Stimulated activated CD4-positive, alpha-beta T cell treated with anti-CD3 and anti-CD28 coated beads, Interleukin-1b, Interleukin-23, amount 100 ng/mL, for 24 hours (primary cell): ENCODE data around the gene TNFSF8.
A peak's percentile ranks its signal among the peaks of the same experiment; 100 is the strongest.

ENCODE experiments used
- DNase-seq, 4 experiments: peaks; one replicate each; pipeline ENCODE4 v3.0.0-alpha.2; 2020; ENCODE audit warnings: low read depth in 4 of 4, low spot score in 1 of 4

Gene TNFSF8

DNA sequence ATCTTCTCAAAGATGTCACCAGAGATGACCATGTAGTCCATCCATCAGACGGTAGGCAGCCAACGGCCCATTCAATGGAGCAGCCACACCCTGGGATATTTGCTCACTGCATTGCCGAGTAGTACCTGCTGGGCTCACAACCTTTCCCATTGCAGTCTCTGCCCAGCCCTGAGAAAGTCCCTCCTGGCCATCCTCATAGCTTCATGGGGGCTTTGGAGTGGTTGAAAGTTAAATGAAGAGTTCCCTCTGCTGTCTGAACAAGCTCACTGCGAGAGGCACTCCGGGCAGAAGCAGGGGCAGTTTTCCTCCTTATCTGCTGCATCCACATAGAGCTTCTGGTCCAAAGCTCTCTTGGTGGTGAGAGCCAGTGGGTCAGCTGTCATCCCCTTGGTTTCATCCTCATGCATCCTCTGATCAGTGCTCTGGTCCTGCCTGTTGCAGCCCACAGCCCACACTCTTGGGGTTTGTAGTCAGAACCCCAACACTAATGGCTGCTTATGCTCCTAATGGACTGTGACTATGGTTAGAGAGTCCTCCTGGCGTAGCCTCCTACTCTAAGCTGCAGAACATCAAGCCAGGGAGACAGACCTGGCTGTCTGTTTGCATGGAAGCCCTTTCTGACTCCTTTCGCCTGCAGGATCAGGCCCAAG is 23.3 kb downstream of the TNFSF8 start:
- DNase-seq, result no peak

GRCh38 chr9:114905170-114905940 is 25.0 kb downstream of the TNFSF8 start:
- no peak for DNase-seq

GRCh38 chr9:114902786-114903524 is 27.4 kb downstream of the TNFSF8 start:
- no peak for DNase-seq

DNA sequence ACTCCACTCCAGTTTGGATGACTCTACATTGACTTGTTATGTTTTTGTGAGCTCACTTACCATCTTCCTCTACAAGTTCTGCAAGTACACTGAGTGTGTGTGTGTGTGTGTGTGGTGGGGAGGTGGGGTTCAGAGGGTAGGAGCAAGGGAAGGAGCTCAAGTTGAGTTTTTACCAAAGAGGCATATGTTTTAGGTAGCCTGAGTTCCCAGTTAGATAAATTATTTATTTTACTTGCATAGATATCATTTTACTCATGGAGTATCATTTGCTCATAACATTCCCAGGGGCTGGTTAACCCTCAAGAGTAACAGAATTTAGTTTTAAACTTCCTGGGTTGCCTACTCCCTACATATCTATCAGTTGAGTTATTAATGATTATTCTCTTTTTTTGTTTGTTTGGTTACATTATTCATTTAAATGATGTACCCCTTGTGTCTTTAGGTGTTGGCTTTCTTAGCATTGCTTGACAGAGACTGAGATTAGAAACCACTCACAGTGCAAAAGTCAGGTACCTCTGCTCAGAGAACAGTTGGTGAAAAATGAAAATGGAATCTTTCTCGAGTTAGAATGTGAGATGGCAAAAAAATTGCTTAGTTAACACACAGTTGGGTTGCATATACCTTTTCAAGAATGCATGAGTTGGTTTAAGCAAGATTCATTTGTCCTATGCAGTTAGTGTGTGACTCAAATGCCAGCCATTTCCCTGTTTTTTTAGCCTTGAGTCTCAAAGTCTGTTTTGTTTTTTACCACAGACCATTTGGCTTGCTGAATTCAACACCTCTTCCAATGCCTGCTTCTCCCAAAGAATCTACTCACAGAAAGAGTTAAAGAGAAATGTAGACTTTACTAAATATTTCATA is 29.2 kb downstream of the TNFSF8 start:
- DNase-seq, result no peak

DNA sequence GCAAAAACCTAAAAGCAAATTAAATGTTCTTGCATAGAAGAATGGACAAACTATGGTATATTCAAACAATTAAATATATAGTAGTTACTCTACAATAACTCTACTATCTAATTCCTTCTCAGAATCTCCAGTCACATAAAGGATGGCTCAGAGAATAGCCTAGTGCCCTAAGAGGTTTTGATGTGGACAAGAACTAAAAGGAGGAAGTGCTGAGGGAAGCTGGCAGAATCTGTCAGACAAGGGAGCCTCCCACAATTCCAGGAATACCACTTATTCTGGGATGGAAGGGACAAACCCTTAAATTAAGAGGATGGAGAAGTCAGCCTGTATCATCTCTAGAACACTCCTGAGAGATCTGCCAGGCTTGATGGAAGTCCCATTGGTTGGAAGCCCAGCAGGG is 30.4 kb downstream of the TNFSF8 start:
- no peak for DNase-seq

- no peak for DNase-seq
Observed at GRCh38 chr9:114899461-114899860, 30.9 kb downstream of the TNFSF8 start.

GRCh38 chr9:114898741-114899140 is 31.6 kb downstream of the TNFSF8 start:
- peak in 1 of 4 experiments; percentile 49 for DNase-seq

DNA sequence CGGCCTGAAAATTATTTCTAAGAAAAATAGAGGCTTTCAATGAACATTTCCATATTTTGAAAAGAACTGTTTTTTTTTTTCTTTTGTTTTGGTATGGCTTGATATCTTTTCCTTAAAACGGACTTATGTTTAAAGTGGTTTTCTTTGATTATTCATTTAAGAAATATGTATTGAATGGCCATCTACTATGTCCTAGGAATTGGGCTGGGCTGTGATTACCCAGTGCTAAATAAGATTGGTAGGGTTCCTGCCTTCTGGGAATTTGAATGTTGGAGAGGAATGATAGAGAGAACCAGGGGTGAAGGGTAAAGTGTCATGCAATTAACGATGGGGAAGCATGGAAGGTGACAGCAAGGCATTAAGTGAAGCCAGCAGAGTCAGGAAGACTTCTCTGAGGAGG is 33.2 kb downstream of the TNFSF8 start:
- DNase-seq, result no peak

- no peak for DNase-seq
Observed at GRCh38 chr9:114896344-114896743, 34.0 kb downstream of the TNFSF8 start.

DNA sequence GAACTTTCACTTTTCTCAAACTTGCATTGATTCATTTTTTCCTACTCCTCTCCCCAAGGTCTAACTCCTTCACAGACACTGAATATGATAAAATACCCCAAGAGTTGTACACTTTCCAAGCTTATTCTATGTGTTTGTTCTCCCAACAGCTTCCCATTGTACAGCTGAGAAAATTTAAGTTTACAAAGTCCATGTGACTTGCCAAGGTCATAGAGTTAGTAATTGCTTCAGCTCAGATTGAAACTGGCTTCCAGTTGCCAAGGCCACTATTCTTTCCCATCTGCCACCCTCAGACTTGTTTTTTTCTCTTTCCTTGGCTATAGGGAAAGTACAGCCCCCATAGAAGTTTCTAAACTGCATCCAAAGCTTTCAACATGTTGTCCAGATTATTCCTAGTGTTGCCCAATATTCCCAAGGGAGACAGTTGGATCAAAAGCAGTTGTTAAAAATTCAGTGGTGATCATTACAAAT is 34.8 kb downstream of the TNFSF8 start:
- no peak for DNase-seq

DNA sequence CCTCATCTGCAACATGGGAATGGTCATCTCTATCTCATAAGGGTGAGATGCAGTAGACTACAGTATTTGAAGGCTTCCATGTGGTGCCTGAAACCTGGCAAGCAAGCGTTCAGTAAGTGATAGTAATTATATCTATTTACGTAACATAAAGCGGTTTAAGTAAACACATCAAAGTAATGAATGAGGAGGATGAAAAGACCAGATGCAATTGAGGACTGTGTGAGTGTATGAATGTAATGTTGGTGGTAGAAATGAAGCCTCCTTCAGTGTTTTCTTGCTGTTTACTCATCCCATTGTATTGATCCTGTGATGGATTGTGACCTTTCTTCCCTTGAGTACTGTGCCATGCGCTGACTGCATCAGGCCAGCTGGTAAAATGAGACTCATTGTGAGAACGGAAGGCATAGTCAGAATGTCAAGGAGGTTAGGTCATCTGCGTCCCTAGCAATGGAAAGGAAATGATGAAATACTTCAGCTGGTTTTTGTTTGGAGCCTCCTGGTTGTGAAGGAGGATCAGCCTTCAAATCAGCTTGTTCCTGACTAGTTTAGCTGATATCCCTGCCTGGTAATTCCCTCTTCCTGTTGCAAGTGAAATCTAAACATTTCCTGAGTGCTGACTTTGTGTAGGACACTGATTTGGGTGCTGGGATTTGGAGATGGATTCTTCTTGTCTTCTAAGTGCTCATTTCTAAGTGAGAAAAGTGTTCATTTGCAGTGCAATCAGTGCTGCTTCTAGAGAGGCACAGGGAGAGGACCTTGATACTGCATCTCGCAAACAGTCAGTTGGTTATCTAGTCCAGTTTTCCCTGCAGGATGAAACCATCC is 35.6 kb downstream of the TNFSF8 start:
- DNase-seq, result no peak

DNA sequence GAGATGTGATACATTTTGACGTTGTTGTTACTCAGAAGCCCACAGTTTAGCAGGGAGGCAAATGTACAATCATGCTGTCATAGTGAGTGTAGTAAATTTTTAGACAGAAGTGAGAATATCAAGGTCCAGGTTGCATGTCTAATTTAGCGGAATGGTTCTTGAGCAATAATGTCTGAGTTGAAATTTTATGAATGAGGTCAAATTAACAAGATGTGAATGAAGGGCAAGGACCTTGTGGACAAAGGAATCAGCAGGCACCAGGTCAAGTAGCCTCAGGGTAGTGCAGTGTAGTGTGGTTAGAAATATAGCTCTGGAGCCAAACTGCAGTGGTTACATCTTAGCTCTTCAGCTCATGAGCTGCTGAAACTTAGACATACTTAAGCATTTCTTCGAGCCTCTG is 36.2 kb downstream of the TNFSF8 start:
- DNase-seq, result no peak

DNA sequence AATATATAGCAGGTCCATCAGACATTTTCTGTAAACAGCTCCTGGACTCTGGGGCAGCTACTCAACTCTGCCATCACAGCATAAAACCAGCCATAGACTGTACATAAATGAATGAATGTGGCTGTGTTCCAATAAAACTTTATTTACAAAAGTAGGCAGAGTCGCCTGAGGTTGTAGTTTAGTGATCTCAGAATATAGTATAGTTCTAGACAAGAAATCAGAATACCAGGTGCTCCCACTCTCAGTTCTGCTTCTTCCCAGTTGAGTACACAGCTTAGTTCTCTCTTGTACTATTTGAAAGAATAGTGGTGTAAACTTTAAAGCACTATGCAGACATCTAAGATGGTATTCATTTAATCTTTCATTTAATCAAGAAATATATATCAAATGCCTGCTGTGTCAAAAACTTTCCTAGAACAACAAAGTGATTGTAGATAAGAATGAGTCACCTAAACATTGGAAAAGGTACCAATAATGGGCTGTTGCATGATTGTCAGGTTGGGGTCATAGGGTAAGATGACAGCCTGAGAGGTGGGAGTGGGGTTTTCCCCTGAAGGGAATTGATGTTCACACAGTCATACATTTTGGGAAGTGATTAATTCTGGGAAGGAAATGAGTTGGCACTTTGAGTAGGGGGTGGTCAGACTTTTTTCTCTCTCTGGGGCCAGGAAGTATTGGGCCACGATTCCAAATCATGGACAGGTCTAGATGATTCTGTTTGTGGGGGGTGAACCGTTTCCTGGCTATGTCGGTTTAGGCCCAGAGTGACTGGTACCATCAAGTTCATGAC is 37.0 kb downstream of the TNFSF8 start:
- peak in 1 of 4 experiments; percentile 33 for DNase-seq

GRCh38 chr9:114889802-114890224 is 40.6 kb downstream of the TNFSF8 start:
- no peak for DNase-seq

DNA sequence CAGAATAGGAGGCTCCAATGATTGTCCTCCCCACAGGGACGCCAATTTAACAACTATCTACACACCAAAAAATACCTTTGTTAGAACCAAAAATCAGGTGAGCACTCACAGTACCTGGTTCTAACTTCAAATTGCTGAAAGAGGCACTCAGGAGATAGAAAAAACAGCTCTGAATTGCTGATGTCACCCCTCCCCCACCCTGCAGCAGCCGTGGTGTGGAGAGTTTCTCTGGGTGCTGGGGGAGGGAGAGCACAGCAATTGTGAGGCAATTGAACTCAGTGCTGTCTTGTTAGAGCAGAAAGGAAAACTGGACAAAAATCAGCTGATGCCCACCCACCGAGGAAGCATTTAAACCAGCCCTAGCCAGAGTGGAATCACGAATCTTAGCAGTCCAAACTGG is 41.8 kb downstream of the TNFSF8 start:
- no peak for DNase-seq

DNA sequence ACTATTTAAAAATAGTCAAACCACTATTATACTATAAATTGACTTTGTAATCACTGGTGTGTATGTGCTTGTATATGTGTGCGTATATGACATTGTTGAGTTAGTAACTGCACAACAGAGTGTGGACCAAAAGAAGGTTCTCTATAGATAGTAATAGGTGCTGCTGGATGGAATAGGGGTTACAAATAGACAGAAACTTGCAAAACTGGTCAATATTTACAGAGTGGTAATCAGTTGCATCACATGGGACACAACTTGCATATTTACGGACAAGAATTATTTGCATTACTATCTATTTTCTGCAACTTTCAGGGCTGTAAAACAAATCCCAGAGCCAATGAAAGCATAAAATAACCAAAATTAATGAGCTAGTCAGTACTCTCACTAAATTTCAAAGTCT is 42.4 kb downstream of the TNFSF8 start:
- DNase-seq, result no peak

DNA sequence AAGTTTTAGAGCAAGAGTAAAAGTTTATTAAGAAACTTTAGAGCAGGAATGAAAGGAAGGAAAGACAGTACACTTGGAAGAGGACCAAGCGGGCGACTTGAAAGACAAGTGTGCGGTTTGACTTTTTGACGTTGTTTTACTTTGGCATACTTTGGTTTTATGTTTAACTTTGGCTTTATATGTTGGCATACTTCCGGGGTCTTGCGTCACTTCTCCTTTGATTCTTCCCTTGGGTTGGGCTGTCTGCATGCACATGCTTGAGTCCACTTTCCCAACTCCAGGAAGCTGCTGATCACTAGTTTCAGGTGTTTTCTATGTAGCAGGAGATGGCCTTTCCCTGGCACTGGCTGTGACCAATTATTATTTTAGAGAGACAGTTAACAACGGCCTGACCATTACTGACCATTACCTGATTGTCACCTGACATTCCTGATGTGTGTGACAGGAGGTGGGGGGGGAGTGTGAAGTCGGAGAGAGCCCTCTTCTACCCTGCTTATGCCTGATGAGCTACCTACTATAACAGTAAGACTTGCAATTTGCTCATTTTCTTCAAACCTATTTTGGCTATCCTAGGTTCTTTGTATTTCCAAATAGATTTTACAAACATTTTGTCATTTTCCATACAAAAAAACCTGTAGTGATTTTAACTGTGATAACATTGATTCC is 45.5 kb downstream of the TNFSF8 start:
- no peak for DNase-seq

DNA sequence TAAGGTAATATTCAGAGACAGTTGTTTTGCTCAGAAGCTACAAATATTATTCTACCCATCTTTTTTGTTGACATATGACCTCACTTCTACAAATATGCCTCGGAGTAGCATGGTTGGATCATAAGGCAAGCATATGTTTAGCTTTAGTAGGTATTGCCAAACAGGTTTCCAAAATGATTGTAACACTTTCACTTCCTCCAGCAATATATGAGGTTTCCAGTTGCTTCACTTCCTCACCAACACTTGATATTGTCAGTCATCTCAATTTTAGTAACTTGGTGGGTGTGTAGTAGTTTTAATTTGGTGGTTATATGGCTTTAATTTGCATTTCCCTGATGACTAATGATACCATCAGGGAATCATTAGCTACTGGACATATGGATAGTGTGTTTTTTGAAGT is 46.7 kb downstream of the TNFSF8 start:
- DNase-seq, result no peak

DNA sequence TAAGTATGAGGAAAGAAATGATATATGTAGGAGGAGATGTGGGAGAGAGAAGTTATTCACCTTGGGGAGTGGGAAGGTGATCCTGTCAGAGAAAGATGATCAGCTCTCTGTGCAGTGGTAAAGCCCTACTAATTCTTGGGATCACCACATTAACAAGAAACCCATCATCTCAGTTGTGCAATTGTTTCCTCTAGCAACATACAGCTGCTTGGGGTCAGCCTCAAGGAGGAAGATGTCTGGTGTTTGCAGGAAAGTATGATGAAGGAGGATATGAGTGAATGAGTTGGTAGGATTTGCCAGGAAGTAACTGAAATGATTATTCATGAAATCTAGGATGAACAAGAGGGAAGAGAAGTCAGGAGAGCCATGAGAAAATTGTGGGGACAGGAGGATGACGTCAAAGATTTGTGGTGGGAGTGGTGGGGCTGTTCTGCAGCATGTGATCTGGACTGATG is 50.1 kb downstream of the TNFSF8 start:
- no peak for DNase-seq
